DMS 273 treated with DMSO at 0.1 percent for 48 hours (cell line): Measurements from ENCODE around the gene MACROD1.
A peak's percentile ranks its signal among the peaks of the same experiment; 100 is the strongest.

Experiments
- DNase-seq: peaks from one replicate; lab custom pipeline; 2025; lab: John Stamatoyannopoulos, UW

MACROD1 gene

DNA sequence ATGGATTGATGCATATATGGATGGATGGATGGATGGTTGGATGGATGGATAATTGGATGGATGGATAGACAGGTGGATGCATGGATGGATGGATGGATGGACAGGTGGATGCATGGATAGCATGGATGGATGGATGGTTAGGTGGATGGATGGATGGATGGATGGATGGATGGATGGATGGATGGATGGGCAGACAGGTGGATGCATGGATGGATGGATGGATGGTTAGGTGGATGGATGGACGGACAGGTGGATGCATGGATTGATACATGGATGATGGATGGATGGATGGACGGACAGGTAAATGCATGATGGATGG lies 52.5 kb downstream of the MACROD1 start:
- no peak for DNase-seq

DNA sequence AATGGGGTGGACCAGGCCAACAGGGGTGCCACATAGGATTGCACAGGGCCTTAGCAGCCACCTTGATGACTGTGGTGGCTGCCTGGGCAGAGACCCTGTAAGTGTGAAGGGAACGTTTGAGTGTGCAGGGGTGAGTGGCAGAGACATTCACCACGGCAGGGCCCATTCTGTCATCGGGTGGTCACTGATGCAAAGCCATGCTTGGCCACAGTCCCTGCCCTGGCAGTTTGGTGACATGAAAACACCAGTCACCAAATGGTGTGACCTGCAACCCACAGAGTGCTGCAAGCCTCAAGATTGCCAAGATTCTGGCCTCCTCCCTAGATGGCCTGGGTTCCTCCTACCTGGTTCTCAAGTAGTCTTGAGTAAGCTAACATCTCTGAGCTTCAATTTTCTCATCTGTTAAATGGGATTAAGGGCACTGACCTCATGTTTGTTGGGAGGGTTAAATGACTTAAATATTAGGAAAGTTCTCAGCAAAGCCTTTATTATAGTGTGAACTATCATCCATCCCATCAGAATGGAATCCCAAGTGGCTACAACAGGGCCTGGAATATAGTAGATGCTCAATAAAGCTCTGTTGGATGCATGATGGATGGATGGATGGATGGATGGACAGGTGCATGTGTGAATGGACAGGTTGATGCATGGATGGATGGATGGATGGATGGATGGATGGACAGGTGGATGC lies 53.0 kb downstream of the MACROD1 start:
- DNase-seq, result no peak

- DNase-seq, result no peak
Measured at GRCh38 chr11:64110465-64111375, 55.2 kb downstream of the MACROD1 start.

- no peak for DNase-seq
Measured at GRCh38 chr11:64109332-64109731, 56.6 kb downstream of the MACROD1 start.

GRCh38 chr11:64107303-64107702 lies 58.6 kb downstream of the MACROD1 start:
- no peak for DNase-seq

- DNase-seq, result no peak
Measured at GRCh38 chr11:64104632-64105031, 61.3 kb downstream of the MACROD1 start.

- no peak for DNase-seq
Measured at GRCh38 chr11:64103277-64103985, 62.5 kb downstream of the MACROD1 start.

- peak; percentile 37 for DNase-seq
Measured at GRCh38 chr11:64102005-64102738, 63.7 kb downstream of the MACROD1 start.

GRCh38 chr11:64101461-64101860 lies 64.5 kb downstream of the MACROD1 start:
- DNase-seq, result no peak

- no peak for DNase-seq
Measured at GRCh38 chr11:64100782-64101353, 65.0 kb downstream of the MACROD1 start.

- no peak for DNase-seq
Measured at GRCh38 chr11:64100360-64100759, 65.6 kb downstream of the MACROD1 start.

GRCh38 chr11:64099436-64099835 lies 66.5 kb downstream of the MACROD1 start:
- DNase-seq, result no peak

- DNase-seq, result no peak
Measured at GRCh38 chr11:64098318-64098831, 67.5 kb downstream of the MACROD1 start.

DNA sequence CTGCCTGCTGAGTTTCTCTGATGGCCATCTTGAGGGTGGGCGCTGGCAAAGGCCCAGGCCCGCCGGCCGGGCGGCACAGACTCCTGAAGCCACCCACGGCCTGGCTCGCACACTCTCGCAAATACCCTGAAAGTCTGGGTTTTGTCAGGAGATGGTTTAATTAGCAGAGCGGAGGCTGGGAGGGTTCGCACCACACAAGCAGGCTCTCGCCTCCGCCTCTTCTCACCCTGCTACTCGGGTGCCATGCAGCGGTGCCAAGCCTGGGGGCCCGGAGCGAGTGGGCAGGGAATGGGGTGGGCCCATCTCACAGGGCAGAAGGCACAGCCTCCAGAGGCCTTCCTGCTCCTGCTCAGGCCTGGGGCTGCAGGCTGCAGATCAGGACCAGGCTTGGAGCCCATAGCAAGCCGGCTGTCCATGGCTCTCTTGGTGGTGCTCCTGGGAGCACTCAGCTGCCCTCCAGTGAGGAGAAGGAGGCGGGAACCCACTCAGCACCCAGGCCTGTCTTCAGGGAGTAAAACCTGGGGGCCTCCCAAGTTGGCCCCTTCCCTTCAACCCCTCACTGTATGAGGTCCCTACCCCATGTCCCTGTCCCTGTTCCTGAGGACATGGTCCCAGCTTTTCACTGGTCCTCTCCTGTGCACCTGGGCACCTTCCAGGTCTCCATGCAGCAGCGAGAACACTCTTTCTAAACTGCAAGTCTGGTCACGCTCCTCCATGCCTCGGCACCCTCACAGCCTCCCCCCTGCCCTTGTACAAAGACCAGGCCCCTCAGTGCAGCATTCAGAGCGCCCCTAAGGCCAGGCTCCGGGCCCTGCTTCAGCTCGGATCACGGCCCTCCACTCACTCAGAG lies 68.2 kb downstream of the MACROD1 start:
- DNase-seq, result no peak

- DNase-seq, result no peak
Measured at GRCh38 chr11:64096835-64097234, 69.1 kb downstream of the MACROD1 start.

DNA sequence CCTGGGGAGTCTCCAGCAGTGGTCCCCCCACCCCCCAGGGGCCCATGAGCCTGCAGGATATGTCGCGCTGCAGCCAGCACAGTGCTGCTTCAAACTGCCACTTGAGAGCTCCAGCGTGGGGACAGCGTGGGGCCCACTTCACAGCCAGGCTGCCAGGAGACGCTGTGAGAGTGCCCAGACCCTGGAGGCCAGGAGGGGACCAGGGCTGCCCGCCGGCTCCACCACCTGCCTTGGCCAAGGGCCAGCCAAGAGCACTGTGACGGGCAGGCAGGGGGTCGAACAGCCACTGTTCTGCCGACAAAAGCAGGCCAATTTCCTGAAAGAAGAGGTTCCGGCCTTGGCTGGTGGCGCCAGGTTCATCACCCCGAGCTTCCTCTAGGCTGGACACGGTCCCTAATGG lies 70.0 kb downstream of the MACROD1 start:
- no peak for DNase-seq

DNA sequence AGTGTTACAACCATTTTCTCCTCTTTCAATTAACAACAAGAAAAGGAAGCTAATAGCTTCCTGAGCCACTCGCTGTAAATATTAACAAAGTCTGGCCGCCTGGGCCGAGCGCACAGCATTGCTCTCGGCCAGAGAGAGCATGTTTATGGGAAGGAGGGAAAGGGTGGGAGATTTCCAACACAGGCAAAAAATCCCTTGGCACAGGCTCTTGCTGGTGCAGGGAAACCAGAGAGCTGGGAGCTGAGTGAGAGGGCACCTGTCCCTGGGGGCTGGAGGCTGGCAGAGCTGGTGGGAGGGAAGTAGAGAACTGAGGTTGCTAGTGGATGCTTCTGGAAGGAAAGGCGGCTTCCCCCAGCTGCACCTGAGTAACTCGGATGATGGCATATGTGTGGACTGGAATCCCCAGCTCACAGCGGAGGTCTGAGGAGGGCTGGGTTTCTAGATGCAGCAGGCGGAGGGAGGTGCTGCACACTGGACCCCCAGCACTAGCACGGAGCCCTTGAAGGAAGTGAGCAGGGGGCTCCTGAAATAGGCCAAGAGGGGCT lies 70.6 kb downstream of the MACROD1 start:
- no peak for DNase-seq

- DNase-seq, result no peak
Measured at GRCh38 chr11:64094463-64095260, 71.3 kb downstream of the MACROD1 start.

DNA sequence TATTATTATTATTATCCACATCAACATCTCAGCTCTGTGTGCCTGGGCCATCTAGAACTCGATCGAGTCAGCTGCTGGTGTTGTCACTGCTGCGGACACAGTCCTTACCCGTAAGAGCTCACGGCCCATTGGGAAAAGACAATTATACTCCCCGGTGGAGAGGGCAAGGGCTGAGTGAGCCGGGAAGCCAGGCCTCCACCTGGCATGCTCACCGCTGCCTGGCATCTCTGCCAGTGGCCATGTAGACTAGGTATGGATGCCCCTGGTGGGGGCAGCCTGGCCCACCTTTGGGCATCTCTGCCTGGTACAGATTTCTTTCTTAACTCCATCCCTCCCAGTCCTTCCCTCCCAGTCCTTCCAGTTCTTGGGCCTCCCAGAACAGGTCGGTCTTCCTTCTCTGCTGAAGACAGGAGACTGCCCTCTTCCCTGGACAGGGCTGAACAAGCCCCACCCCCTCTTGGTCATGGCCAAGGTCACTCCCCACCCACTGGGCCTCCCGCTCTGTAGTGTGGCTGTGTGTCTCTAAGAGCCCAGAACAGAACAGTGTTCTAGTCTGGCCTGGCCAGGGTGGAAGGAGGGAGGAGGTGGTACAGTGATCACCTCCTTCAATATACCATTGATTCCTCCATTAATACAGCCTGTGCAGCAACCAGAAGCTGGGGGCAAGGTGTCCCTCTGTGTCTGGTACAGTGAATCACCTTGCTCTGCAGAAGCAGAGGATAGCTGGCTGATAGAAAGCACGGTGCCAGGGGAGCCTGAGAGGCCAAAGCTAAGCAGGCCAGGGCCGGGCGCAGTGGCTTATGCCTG lies 72.5 kb downstream of the MACROD1 start:
- DNase-seq, result no peak
